OCI-LY7 (cell line): ENCODE data around the gene MAGI1.

ENCODE experiments used
- EZH2phosphoT487 ChIP-seq: fragments of 200-600 bp; sonication (generic); IDR thresholded peaks from 2 replicates; pipeline ENCODE4 v1.6.1; 2018; ENCODE audit warnings: low read depth, borderline replicate concordance, mild to moderate bottlenecking, mixed run types, antibody characterized with exemption, low read length, moderate library complexity, mixed read lengths
- TF ChIP-seq, protein P1 (sequence below): fragments of 200-600 bp; sonication (generic); conservative IDR thresholded peaks from 2 replicates; pipeline ENCODE4 v1.5.1; 2014; ENCODE audit warnings: mild to moderate bottlenecking, antibody characterized with exemption, low read length, moderate library complexity, mixed read lengths

DNA sequence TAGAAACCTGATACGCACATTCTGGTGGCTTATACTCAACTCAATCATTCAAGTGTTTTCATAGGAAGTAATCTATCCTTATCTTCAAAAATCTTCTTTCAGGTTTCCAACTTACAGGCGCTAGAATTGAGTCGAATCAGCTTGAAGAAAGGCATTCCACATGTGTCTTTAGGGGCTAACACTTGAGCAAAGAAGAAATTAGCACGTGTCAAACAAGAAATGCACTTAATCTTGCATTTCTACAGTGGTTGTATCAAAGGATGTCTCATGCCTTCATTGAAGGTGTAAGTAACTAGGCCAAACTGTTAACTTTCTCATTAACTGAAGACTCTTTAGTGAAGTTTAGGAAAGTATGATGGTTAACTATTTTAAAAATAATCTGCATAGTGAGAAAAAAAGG is 557.6 kb downstream of the MAGI1 start:
- TF ChIP-seq, protein P1, sequence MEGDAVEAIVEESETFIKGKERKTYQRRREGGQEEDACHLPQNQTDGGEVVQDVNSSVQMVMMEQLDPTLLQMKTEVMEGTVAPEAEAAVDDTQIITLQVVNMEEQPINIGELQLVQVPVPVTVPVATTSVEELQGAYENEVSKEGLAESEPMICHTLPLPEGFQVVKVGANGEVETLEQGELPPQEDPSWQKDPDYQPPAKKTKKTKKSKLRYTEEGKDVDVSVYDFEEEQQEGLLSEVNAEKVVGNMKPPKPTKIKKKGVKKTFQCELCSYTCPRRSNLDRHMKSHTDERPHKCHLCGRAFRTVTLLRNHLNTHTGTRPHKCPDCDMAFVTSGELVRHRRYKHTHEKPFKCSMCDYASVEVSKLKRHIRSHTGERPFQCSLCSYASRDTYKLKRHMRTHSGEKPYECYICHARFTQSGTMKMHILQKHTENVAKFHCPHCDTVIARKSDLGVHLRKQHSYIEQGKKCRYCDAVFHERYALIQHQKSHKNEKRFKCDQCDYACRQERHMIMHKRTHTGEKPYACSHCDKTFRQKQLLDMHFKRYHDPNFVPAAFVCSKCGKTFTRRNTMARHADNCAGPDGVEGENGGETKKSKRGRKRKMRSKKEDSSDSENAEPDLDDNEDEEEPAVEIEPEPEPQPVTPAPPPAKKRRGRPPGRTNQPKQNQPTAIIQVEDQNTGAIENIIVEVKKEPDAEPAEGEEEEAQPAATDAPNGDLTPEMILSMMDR: no peak
- TF ChIP-seq EZH2phosphoT487: no peak
